ENCODE results near the gene BBS2.

BBS2 gene

GRCh38 chr16:56519459-56520250 lies at the start of gene BBS2:
Gene BBS2, minus strand, starts transcription at chr16:56520024. Its CDS starts 162 bp downstream, at chr16:56519862.
- DNase-seq (ENCODE audit: low spot score): peak; percentile 79

GRCh38 chr16:56564793-56565477 lies 45.1 kb upstream of the BBS2 start, which contains the start of gene MT4:
Gene MT4, plus strand, starts transcription at chr16:56565073. Its CDS starts 56 bp downstream, at chr16:56565129.
- DNase-seq (ENCODE audit: low spot score): no peak

- DNase-seq (ENCODE audit: low spot score): no peak
Measured at GRCh38 chr16:56561126-56561525, 41.3 kb upstream of the BBS2 start.

GRCh38 chr16:56560447-56560846 lies 40.6 kb upstream of the BBS2 start:
- DNase-seq (ENCODE audit: low spot score): no peak

GRCh38 chr16:56559109-56559508 lies 39.3 kb upstream of the BBS2 start:
- no peak for DNase-seq (ENCODE audit: low spot score)

- no peak for DNase-seq (ENCODE audit: low spot score)
Measured at GRCh38 chr16:56558024-56558747, 38.4 kb upstream of the BBS2 start.

- no peak for DNase-seq (ENCODE audit: low spot score)
Measured at GRCh38 chr16:56554441-56554840, 34.6 kb upstream of the BBS2 start.

- DNase-seq (ENCODE audit: low spot score): no peak
Measured at GRCh38 chr16:56551796-56552738, 32.2 kb upstream of the BBS2 start.

- DNase-seq (ENCODE audit: low spot score): no peak
Measured at GRCh38 chr16:56549744-56550385, 30.0 kb upstream of the BBS2 start.

GRCh38 chr16:56549161-56549560 lies 29.3 kb upstream of the BBS2 start:
- no peak for DNase-seq (ENCODE audit: low spot score)

- DNase-seq (ENCODE audit: low spot score): no peak
Measured at GRCh38 chr16:56547949-56548567, 28.2 kb upstream of the BBS2 start.

- no peak for DNase-seq (ENCODE audit: low spot score)
Measured at GRCh38 chr16:56547120-56547948, 27.5 kb upstream of the BBS2 start.

GRCh38 chr16:56542039-56542438 lies 22.2 kb upstream of the BBS2 start:
- no peak for DNase-seq (ENCODE audit: low spot score)

- no peak for DNase-seq (ENCODE audit: low spot score)
Measured at GRCh38 chr16:56539656-56540055, 19.8 kb upstream of the BBS2 start.

- no peak for DNase-seq (ENCODE audit: low spot score)
Measured at GRCh38 chr16:56538331-56538730, 18.5 kb upstream of the BBS2 start.

GRCh38 chr16:56534847-56535383 lies 15.1 kb upstream of the BBS2 start:
- no peak for DNase-seq (ENCODE audit: low spot score)

GRCh38 chr16:56532714-56533113 lies 12.9 kb upstream of the BBS2 start:
- no peak for DNase-seq (ENCODE audit: low spot score)

- DNase-seq (ENCODE audit: low spot score): no peak
Measured at GRCh38 chr16:56530872-56531271, 11.0 kb upstream of the BBS2 start.

- no peak for DNase-seq (ENCODE audit: low spot score)
Measured at GRCh38 chr16:56525236-56525635, 5.4 kb upstream of the BBS2 start.

GRCh38 chr16:56520251-56520577 lies 390 bp upstream of the BBS2 start:
- no peak for DNase-seq (ENCODE audit: low spot score)
